ENCODE data around the gene LYVE1.

LYVE1 gene

GRCh38 chr11:10519630-10520029 is 48.8 kb downstream of the LYVE1 start:
- no peak for DNase-seq

GRCh38 chr11:10518891-10519290 is 49.6 kb downstream of the LYVE1 start:
- no peak for DNase-seq

GRCh38 chr11:10518123-10518522 is 50.3 kb downstream of the LYVE1 start:
- DNase-seq = no peak

- no peak for DNase-seq
These were observed 53.0 kb downstream of the LYVE1 start for GRCh38 chr11:10515418-10515817.

GRCh38 chr11:10514709-10515108 is 53.8 kb downstream of the LYVE1 start:
- DNase-seq = no peak

- no peak for DNase-seq
These were observed 54.3 kb downstream of the LYVE1 start for GRCh38 chr11:10514202-10514601.

GRCh38 chr11:10511181-10511621 is 57.3 kb downstream of the LYVE1 start:
- DNase-seq = no peak

Data from activated T-cell treated with anti-CD3 and anti-CD28 coated beads, Interleukin-2, amount 50 U/mL, for 1 hour (primary cell).